GM19397 (cell line): ENCODE data around the gene TNRC6C.

Source experiments
- ATAC-seq: cut with Tn5 transposase; IDR thresholded peaks from one replicate; pipeline ENCODE4 v1.9.1; 2021; ENCODE audit warnings: mild to moderate bottlenecking, moderate library complexity; ENCODE audit not compliant: unreplicated experiment

Gene TNRC6C

GRCh38 chr17:78010759-78011158 is 52.3 kb downstream of the TNRC6C start:
- no peak for ATAC-seq

DNA sequence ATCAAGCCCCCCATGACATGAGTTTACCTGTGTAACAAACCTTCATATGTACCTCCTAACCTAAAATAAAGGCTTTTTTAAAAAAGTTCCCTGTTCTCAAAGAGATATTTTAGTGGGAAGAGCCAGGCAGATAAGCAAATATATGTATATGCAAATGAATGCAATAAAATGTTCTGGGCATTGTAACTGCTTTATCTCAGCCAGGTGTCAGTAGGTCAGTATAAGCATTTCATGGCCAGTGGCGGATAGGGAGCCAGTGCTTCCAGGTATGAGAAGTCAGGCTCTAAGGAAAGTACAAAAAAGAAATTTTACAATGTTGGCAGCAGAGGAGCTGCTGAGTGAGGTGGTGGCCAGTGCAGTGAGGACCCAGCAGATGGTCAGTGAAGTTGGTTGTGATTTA is 53.9 kb downstream of the TNRC6C start:
- no peak for ATAC-seq

GRCh38 chr17:78013683-78014467 is 55.4 kb downstream of the TNRC6C start:
- no peak for ATAC-seq

DNA sequence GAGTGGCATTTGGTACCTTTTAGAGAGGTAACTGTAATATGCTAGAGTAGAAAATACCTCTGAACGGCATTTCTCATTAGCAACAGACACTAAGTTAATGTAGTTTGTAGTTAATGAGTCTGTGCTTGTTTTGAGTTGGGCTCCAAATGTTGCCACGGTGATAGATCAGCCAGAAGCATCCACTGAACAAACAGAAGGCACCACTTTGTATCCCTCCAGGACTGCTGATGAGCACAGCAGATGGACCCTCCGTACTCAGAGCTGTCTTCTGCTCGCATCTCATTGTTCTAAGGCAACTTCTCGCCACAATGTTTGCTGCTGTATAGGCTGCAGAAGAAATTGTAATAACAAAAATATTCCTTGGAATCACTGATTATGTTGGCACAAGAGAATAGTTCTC is 56.1 kb downstream of the TNRC6C start:
- ATAC-seq, result no peak

DNA sequence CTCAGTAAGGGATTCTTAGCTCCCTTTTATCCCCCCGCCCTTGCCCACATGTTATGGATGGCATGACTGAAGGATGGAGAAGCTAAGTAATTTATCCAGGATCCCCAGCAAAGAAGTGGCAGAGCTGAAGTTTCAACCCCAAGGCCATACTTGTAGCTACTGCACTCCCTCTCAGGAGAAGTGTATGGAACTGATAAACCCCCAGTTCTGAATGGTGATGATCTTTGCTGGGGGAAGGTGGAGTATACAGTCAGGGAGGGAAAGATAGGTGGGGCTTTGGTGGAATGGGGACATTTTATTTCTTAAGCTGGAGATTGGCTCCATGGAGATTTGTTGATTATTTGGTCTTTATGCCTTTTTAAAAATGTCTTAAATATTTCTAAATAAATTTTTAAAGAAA is 58.3 kb downstream of the TNRC6C start:
- no peak for ATAC-seq

GRCh38 chr17:78019367-78019975 is 61.0 kb downstream of the TNRC6C start:
- ATAC-seq, result no peak

DNA sequence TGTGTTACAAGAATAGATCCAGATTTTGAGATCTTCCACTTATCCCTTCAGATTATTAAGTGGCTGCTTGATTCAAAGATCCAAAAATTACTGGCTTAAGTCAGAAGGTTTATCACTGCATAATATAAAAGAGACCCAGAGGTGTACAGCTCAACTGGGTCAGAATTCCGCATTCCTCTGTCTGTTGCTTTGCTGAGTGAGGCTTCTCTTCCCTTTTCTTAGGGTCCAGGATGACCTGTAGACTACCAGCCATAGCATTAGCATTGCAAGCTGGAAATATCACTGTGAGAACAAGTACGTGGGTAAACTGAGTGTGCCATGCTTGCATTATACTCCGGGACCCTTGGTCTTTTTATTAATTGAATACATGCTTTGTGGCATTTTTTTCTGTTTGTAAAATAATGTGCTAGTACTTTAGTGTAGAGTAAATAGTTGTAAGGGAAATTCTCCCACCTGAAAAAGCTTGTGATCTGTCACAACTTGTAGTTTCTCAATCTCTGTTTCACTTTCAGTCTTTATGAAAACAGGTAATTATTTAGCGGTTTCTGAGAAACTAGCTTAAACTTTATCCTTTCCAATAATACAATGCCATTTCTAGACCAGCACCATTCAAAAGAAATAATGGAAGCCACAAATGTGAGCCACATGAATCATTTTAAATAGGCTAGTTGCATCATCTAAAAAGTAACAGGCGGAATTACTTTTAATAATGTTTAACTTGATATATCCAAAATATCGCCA is 61.6 kb downstream of the TNRC6C start:
- no peak for ATAC-seq

DNA sequence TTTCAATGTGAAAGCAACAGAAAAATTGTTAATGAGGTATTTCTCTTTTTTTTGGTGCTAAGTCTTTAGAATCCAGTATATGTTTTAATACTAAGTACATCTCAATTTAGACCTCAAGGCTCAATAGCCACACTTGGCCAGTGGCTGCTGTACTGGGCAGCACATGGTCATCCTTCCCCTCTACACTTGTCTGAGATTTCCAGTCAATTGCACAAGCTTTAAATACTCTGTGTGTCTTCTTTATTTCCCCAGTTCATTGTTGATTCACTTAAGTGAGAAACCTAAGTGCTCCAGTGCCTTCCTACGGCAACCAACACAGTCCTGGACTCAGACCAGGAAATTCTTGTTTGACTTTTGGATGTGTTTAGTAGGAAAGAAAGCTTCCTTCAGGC is 62.2 kb downstream of the TNRC6C start:
- no peak for ATAC-seq

- no peak for ATAC-seq
Observed at GRCh38 chr17:78022425-78022824, 63.9 kb downstream of the TNRC6C start.

DNA sequence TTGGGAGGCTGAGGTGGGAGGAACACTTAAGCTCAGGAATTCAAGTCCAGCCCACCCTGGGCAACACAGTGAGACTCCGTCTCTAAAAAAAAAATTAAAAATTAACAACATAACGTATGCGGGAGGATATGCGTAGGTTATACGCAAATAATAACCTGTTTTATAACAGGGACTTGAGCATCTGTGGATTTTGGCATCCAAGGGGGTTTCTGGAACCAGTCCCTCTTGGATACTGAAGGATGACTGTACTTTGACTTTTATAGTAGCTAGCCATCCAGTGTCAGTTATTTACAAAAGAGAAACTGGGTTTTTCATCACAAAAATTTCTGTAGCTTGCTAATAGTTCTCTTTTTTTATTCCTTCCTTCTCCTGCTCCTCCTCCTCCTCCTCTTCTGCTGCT is 64.5 kb downstream of the TNRC6C start:
- ATAC-seq, result no peak

DNA sequence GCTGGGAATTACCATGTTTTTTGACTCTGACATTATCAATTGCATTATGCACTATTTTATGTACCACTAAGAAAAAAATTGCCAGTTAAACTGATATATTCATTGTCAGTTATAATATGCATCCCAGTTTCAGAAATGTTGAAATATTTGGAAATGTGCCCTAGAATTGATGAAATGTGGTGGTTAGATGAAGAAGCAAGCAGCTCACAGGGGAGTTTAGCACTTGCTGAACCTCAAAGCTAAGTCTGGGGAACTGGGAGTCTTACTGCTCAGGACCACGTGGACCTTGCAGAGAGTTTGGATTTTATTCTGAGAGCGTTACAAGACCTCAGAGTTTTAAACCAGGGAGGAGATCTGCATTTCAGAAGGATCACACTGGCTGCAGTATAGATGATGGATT is 67.9 kb downstream of the TNRC6C start:
- no peak for ATAC-seq

- no peak for ATAC-seq
Observed at GRCh38 chr17:78027121-78027520, 68.6 kb downstream of the TNRC6C start.

DNA sequence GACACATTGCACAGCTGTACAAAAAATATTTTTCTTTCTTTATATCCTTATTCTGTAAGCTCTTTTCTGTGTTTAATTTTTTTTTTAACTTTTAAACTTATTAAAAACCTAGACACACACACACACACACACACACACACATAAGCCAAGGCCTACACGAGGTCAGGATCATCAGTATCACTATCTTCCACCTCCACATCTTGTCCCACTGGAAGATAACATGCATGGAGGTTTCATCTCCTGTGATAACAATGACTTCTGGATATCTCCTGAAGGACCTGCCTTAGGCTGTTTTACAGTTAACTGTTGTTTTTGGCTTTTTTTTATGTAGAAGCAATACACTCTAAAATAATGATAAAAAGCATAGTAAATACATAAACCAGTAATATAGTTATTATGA is 71.2 kb downstream of the TNRC6C start:
- no peak for ATAC-seq

DNA sequence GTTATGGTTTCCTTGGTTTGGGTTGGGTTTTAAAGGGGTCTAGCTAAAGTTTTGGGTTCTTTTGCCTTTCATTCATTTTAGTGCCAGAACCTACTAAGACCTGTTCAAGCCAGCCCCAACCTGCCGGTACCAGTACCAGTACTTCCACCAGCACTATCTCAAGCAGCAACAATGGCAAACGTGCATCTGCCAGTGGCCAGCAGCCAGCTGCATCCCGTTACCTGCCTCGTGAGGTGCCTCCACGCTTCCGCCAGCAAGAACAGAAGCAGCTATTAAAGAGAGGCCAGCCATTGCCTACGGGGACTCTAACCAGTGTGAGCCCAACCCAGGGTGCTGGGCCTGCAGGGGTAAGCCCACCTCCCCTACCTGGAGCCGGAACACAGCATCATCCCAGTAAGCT is 72.9 kb downstream of the TNRC6C start:
- no peak for ATAC-seq

GRCh38 chr17:78032166-78032565 is 73.7 kb downstream of the TNRC6C start:
- ATAC-seq, result no peak

DNA sequence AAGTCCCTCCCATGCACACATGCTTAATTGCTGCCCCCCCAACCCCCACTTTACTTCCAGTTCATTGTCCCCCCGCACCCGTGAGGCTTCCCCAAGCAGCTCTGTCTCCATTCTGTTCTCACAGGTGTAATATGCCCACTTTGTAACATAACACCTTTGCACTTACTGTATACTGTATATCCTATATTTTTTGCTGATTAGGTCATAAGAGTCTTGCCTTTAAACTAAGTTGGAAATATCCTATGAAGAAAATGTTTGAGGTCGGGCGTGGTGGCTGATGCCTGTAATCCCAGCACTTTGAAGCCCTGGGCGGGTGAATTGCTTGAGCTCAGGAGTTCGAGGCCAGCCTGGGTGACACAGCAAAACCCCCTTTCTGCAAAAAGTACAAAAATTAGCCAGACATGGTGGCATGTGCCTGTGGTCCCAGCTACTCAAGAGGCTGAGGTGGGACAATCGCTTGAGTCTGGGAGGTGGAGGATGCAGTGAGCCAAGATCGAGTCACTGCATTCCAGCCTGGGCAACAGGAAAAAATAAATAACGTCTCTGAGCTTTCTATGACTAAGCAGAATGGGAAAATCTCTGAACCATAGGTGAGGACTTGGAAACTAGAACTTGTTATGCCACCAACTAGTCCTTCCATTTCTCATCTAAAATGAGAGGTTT is 76.1 kb downstream of the TNRC6C start:
- ATAC-seq, result no peak

- ATAC-seq, result no peak
Observed at GRCh38 chr17:78037280-78037679, 78.8 kb downstream of the TNRC6C start.

GRCh38 chr17:78038748-78039288 is 80.3 kb downstream of the TNRC6C start:
- ATAC-seq, result no peak

- no peak for ATAC-seq
Observed at GRCh38 chr17:78039581-78039980, 81.1 kb downstream of the TNRC6C start.

DNA sequence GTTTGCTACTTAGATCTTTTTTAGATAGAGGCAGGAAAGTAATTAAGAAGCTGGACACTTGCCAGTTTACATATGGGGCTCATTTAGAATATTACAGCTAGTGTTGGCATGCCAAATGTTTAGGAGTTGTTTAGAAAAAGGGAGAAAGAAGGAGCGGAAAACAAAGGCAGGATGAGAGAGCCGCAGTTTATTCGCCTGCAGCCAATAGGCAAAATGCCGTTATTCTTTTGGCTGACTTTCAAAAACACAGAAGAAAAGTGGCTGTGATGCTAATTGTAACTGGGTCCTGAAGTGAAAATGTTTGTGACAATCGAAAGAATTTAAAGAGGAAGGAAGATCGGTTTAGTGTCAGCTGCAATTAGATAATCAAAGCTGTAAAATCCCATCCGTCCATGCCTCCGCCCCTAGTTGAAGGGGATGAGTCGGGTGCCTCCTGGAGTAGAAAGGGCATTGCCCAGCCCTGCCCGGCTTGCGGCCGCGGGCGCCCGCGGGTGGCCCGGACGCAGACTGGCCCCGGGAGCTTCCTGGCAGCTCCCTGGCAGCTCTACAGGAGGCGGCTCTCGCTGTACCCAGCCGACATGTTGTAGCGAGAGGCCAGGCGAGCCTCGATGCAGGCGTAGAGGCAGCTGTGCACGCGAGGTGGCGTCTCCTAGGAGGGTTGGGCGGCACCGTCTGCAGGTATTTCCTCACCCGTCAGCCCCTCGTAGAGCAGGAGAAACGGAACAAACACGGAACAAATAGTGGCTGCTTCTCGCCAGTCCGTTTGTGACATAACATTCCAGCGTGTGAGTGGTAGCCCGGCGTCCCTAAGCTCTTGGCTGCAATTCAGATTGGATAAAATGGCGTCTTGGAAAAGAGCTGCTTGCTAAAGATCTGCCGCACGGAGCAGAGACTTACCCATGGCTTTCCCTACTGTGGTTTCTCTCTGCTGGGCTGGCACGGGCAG is 82.2 kb downstream of the TNRC6C start:
- ATAC-seq, result no peak
